GM23338 (cell line): ENCODE measurements around the gene C2orf92. TPM values are rescaled to one million over a fixed set of nuclear protein-coding genes. Genes with fewer than 3 reads are reported as not detected.

Experiments used
- ATAC-seq: fragments of 200-7000 bp; cut with Tn5 transposase; 3 replicates; pipeline ENCODE4 v1.9.1; 2020
- DNase-seq: peaks from one replicate; pipeline ENCODE4 v3.0.0-alpha.2; 2015; ENCODE audit warnings: low spot score
- H2AFZ ChIP-seq: fragments of 200-600 bp; sonication (generic); 2 replicates; pipeline ENCODE4 v1.8.0; 2016; ENCODE audit warnings: antibody characterized with exemption, mild to moderate bottlenecking, moderate library complexity
- H3F3A ChIP-seq: fragments of 200-600 bp; sonication (generic); replicated peaks from 2 replicates; pipeline ENCODE4 v1.8.0; 2017; ENCODE audit warnings: antibody characterized with exemption, mixed run types, low read depth
- H3K27ac ChIP-seq: fragments of 200-600 bp; sonication (generic); 2 replicates; pipeline ENCODE4 v1.6.1; 2016; ENCODE audit warnings: low read depth
- H3K27me3 ChIP-seq: fragments of 200-600 bp; sonication (generic); 2 replicates; pipeline ENCODE4 v1.8.0; 2016; ENCODE audit warnings: mild to moderate bottlenecking, mixed run types, moderate library complexity; ENCODE audit not compliant: insufficient read depth
- H3K36me3 ChIP-seq: fragments of 200-600 bp; sonication (generic); 2 replicates; pipeline ENCODE4 v1.8.0; 2016; ENCODE audit warnings: mild to moderate bottlenecking; ENCODE audit not compliant: insufficient read depth
- H3K4me1 ChIP-seq: fragments of 200-600 bp; sonication (generic); 2 replicates; pipeline ENCODE4 v1.8.0; 2016; ENCODE audit warnings: mild to moderate bottlenecking, moderate library complexity; ENCODE audit not compliant: insufficient read depth
- H3K4me2 ChIP-seq: fragments of 200-600 bp; sonication (generic); 2 replicates; pipeline ENCODE4 v1.7.1; 2017; ENCODE audit warnings: mixed run types
- H3K4me3 ChIP-seq: fragments of 200-600 bp; sonication (generic); 2 replicates; pipeline ENCODE4 v1.6.1; 2016; ENCODE audit warnings: mixed run types
- H3K79me2 ChIP-seq: fragments of 200-600 bp; sonication (generic); replicated peaks from 2 replicates; pipeline ENCODE4 v1.8.0; 2017; ENCODE audit warnings: mild to moderate bottlenecking; ENCODE audit not compliant: insufficient read depth
- H3K9me2 ChIP-seq: fragments of 200-600 bp; sonication (generic); 2 replicates; pipeline ENCODE4 v1.8.0; 2017; ENCODE audit not compliant: insufficient read depth
- H4K20me1 ChIP-seq: fragments of 200-600 bp; sonication (generic); replicated peaks from 2 replicates; pipeline ENCODE4 v1.8.0; 2017; ENCODE audit warnings: mild to moderate bottlenecking; ENCODE audit not compliant: insufficient read depth
- H3K27ac Mint-ChIP-seq: 2 replicates; pipeline ENCODE4 v1.8.0; 2020; ENCODE audit warnings: inconsistent platforms, mild to moderate bottlenecking, moderate library complexity, mixed read lengths
- H3K27me3 Mint-ChIP-seq: 3 replicates; pipeline ENCODE4 v1.8.0; 2022; ENCODE audit warnings: low read depth, mild to moderate bottlenecking, moderate library complexity, mixed read lengths, inconsistent platforms; ENCODE audit not compliant: insufficient read depth, poor library complexity
- H3K36me3 Mint-ChIP-seq: 3 replicates; pipeline ENCODE4 v1.8.0; 2021; ENCODE audit warnings: low read depth, mild to moderate bottlenecking, inconsistent platforms, moderate library complexity, mixed read lengths
- H3K4me1 Mint-ChIP-seq: 3 replicates; pipeline ENCODE4 v1.8.0; 2020; ENCODE audit warnings: mild to moderate bottlenecking, inconsistent platforms, mixed read lengths
- H3K4me3 Mint-ChIP-seq: 3 replicates; pipeline ENCODE4 v1.8.0; 2021; ENCODE audit warnings: moderate library complexity, mild to moderate bottlenecking, inconsistent platforms, mixed read lengths
- H3K9me3 Mint-ChIP-seq: 3 replicates; pipeline ENCODE4 v1.8.0; 2020; ENCODE audit warnings: moderate library complexity, mild to moderate bottlenecking, inconsistent platforms, mixed read lengths
- CREB1 ChIP-seq: fragments of 250-450 bp; sonication (Bioruptor Pico); IDR thresholded peaks from 2 replicates; pipeline ENCODE4 v1.5.0; 2020; ENCODE audit warnings: low read depth, mild to moderate bottlenecking, moderate library complexity
- EZH2 ChIP-seq: fragments of 200-600 bp; sonication (generic); IDR thresholded peaks from one replicate; pipeline ENCODE4 v1.8.0; 2017; ENCODE audit warnings: antibody characterized with exemption, mild to moderate bottlenecking, low read depth; ENCODE audit not compliant: unreplicated experiment
- EZH2phosphoT487 ChIP-seq: fragments of 200-600 bp; sonication (generic); IDR thresholded peaks from one replicate; pipeline ENCODE4 v1.8.1; 2018; ENCODE audit warnings: antibody characterized with exemption; ENCODE audit not compliant: unreplicated experiment
- JUNB ChIP-seq: IDR thresholded peaks from one replicate; pipeline ENCODE4 v1.6.1; 2016; ENCODE audit warnings: antibody characterized with exemption; ENCODE audit not compliant: unreplicated experiment
- NANOG ChIP-seq: IDR thresholded peaks from 2 replicates; pipeline ENCODE4 v1.6.1; 2016; ENCODE audit warnings: antibody characterized with exemption, borderline replicate concordance
- POLR2AphosphoS5 ChIP-seq: IDR thresholded peaks from 2 replicates; pipeline ENCODE4 v1.6.1; 2016; ENCODE audit warnings: antibody characterized with exemption, low read depth
- STAT1 ChIP-seq: IDR thresholded peaks from one replicate; pipeline ENCODE4 v1.6.1; 2016; ENCODE audit warnings: antibody characterized with exemption; ENCODE audit not compliant: unreplicated experiment
- ZNF114 ChIP-seq: fragments of 250-450 bp; sonication (Bioruptor Pico); IDR thresholded peaks from 2 replicates; pipeline ENCODE4 v1.5.0; 2020; ENCODE audit warnings: mild to moderate bottlenecking, moderate library complexity
- ZNF331 ChIP-seq: fragments of 250-450 bp; sonication (Bioruptor Pico); IDR thresholded peaks from 2 replicates; pipeline ENCODE4 v1.5.0; 2020; ENCODE audit warnings: low read depth, mild to moderate bottlenecking, moderate library complexity
- long read RNA-seq: library from polyadenylated mRNA; unstranded; transcript quantifications from one replicate; pipeline ENCODE4 v2.0.0, GENCODE V29; 2020; ENCODE audit not compliant: unreplicated experiment
- polyA plus RNA-seq: library from polyadenylated mRNA; unstranded; fragments of >200 nt; fragmentation: Nextera tagmentation; extraction: Ambion mirVana; gene quantifications from 2 replicates; pipeline ENCODE4 v1.2.1, GENCODE V29; 2016
- total RNA-seq: library from RNA; depleted of rRNA; stranded (reverse); fragments of >200 nt; shearing (Covaris generic); gene quantifications from 2 replicates; pipeline ENCODE4 v1.2.3, GENCODE V29; 2014; rRNA removed
- TF ChIP-seq, protein P1 (sequence below), 2 experiments: fragments of 200-600 bp in 1 of 2; sonication (generic) in 1 of 2; conservative IDR thresholded peaks; 2 replicates each; pipeline versions ENCODE4 v1.5.1 to v1.6.1; 2016 to 2017; ENCODE audit warnings: antibody characterized with exemption in 2 of 2, low read depth in 2 of 2, mild to moderate bottlenecking in 2 of 2, moderate library complexity in 1 of 2
- TF ChIP-seq, protein P2 (sequence below): IDR thresholded peaks from one replicate; pipeline ENCODE4 v1.6.1; 2018; ENCODE audit warnings: antibody characterized with exemption; ENCODE audit not compliant: unreplicated experiment
- TF ChIP-seq, protein P3 (sequence below): IDR thresholded peaks from 2 replicates; pipeline ENCODE4 v1.6.1; 2016; ENCODE audit warnings: antibody characterized with exemption
- TF ChIP-seq, protein P4 (sequence below): fragments of 250-450 bp; sonication (Bioruptor Pico); IDR thresholded peaks from 2 replicates; pipeline ENCODE4 v1.5.0; 2020; ENCODE audit warnings: mild to moderate bottlenecking, moderate library complexity

Gene C2orf92
- total RNA-seq, result 2.6 and 2.9 TPM in 2 replicates
- polyA plus RNA-seq, result 1.7 and 2.6 TPM in 2 replicates
- long read RNA-seq, result 0 reads

DNA sequence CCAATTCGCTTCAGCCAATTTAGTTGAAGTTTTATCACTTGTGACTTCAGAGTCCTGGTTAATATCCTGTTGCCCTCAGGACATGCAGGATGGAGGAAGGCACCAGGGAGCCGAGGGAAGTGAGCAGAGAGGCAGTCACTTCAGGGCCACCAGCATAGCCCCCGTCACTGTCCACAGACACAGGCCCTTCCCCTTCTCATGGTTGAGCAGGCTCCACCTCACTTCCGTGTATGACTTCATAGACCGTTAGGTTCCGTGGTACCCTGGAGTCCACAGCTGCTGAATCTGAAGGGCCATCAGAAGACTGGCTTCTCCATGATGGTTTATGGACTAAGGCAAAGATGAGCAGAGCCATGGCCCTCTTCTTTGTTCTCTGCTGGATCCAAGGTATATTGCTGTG lies at the start of gene C2orf92:
C2orf92 (plus strand) TSS at position 266 of the 400 bp plus-strand sequence; CDS start at position 342, 76 bp downstream.
- H3K4me3 Mint-ChIP-seq, result no peak within 1 kb of the TSS
- H3K36me3 Mint-ChIP-seq, result no peaks in the 10 kb centered on the region; the same call in 2 of the 3 replicates
- no peaks in the 10 kb centered on the region for H4K20me1 ChIP-seq
- no peaks in the 10 kb centered on the region for H3K9me2 ChIP-seq
- peaks cover 7% of the 10 kb centered on the region; the same call in 1 of the 2 replicates for H3K4me1 ChIP-seq
- no peak within 1 kb of the TSS for H3K27ac ChIP-seq
- no peak for DNase-seq
- H3K27me3 Mint-ChIP-seq, result peaks cover 9% of the 10 kb centered on the region
- H3K4me2 ChIP-seq, result no peak within 1 kb of the TSS
- H3K9me3 Mint-ChIP-seq, result no peaks in the 10 kb centered on the region
- TF ChIP-seq ZNF114 (CRISPR knock-in tag), result no peak
- no peak for TF ChIP-seq EZH2
- TF ChIP-seq, protein P1, sequence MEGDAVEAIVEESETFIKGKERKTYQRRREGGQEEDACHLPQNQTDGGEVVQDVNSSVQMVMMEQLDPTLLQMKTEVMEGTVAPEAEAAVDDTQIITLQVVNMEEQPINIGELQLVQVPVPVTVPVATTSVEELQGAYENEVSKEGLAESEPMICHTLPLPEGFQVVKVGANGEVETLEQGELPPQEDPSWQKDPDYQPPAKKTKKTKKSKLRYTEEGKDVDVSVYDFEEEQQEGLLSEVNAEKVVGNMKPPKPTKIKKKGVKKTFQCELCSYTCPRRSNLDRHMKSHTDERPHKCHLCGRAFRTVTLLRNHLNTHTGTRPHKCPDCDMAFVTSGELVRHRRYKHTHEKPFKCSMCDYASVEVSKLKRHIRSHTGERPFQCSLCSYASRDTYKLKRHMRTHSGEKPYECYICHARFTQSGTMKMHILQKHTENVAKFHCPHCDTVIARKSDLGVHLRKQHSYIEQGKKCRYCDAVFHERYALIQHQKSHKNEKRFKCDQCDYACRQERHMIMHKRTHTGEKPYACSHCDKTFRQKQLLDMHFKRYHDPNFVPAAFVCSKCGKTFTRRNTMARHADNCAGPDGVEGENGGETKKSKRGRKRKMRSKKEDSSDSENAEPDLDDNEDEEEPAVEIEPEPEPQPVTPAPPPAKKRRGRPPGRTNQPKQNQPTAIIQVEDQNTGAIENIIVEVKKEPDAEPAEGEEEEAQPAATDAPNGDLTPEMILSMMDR (conservative IDR thresholded peaks at IDR 0.05; ENCODE audit: low read depth in 2 of 2), result no peak
- no peak for TF ChIP-seq CREB1 (CRISPR knock-in tag)
- TF ChIP-seq, protein P2, sequence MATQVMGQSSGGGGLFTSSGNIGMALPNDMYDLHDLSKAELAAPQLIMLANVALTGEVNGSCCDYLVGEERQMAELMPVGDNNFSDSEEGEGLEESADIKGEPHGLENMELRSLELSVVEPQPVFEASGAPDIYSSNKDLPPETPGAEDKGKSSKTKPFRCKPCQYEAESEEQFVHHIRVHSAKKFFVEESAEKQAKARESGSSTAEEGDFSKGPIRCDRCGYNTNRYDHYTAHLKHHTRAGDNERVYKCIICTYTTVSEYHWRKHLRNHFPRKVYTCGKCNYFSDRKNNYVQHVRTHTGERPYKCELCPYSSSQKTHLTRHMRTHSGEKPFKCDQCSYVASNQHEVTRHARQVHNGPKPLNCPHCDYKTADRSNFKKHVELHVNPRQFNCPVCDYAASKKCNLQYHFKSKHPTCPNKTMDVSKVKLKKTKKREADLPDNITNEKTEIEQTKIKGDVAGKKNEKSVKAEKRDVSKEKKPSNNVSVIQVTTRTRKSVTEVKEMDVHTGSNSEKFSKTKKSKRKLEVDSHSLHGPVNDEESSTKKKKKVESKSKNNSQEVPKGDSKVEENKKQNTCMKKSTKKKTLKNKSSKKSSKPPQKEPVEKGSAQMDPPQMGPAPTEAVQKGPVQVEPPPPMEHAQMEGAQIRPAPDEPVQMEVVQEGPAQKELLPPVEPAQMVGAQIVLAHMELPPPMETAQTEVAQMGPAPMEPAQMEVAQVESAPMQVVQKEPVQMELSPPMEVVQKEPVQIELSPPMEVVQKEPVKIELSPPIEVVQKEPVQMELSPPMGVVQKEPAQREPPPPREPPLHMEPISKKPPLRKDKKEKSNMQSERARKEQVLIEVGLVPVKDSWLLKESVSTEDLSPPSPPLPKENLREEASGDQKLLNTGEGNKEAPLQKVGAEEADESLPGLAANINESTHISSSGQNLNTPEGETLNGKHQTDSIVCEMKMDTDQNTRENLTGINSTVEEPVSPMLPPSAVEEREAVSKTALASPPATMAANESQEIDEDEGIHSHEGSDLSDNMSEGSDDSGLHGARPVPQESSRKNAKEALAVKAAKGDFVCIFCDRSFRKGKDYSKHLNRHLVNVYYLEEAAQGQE, result no peak
- no peak for TF ChIP-seq ZNF331 (CRISPR knock-in tag)
- TF ChIP-seq STAT1, result no peak
- TF ChIP-seq, protein P3, sequence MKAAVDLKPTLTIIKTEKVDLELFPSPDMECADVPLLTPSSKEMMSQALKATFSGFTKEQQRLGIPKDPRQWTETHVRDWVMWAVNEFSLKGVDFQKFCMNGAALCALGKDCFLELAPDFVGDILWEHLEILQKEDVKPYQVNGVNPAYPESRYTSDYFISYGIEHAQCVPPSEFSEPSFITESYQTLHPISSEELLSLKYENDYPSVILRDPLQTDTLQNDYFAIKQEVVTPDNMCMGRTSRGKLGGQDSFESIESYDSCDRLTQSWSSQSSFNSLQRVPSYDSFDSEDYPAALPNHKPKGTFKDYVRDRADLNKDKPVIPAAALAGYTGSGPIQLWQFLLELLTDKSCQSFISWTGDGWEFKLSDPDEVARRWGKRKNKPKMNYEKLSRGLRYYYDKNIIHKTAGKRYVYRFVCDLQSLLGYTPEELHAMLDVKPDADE, result no peak
- TF ChIP-seq POLR2AphosphoS5, result no peak
- TF ChIP-seq JUNB, result no peak
- TF ChIP-seq, protein P4, sequence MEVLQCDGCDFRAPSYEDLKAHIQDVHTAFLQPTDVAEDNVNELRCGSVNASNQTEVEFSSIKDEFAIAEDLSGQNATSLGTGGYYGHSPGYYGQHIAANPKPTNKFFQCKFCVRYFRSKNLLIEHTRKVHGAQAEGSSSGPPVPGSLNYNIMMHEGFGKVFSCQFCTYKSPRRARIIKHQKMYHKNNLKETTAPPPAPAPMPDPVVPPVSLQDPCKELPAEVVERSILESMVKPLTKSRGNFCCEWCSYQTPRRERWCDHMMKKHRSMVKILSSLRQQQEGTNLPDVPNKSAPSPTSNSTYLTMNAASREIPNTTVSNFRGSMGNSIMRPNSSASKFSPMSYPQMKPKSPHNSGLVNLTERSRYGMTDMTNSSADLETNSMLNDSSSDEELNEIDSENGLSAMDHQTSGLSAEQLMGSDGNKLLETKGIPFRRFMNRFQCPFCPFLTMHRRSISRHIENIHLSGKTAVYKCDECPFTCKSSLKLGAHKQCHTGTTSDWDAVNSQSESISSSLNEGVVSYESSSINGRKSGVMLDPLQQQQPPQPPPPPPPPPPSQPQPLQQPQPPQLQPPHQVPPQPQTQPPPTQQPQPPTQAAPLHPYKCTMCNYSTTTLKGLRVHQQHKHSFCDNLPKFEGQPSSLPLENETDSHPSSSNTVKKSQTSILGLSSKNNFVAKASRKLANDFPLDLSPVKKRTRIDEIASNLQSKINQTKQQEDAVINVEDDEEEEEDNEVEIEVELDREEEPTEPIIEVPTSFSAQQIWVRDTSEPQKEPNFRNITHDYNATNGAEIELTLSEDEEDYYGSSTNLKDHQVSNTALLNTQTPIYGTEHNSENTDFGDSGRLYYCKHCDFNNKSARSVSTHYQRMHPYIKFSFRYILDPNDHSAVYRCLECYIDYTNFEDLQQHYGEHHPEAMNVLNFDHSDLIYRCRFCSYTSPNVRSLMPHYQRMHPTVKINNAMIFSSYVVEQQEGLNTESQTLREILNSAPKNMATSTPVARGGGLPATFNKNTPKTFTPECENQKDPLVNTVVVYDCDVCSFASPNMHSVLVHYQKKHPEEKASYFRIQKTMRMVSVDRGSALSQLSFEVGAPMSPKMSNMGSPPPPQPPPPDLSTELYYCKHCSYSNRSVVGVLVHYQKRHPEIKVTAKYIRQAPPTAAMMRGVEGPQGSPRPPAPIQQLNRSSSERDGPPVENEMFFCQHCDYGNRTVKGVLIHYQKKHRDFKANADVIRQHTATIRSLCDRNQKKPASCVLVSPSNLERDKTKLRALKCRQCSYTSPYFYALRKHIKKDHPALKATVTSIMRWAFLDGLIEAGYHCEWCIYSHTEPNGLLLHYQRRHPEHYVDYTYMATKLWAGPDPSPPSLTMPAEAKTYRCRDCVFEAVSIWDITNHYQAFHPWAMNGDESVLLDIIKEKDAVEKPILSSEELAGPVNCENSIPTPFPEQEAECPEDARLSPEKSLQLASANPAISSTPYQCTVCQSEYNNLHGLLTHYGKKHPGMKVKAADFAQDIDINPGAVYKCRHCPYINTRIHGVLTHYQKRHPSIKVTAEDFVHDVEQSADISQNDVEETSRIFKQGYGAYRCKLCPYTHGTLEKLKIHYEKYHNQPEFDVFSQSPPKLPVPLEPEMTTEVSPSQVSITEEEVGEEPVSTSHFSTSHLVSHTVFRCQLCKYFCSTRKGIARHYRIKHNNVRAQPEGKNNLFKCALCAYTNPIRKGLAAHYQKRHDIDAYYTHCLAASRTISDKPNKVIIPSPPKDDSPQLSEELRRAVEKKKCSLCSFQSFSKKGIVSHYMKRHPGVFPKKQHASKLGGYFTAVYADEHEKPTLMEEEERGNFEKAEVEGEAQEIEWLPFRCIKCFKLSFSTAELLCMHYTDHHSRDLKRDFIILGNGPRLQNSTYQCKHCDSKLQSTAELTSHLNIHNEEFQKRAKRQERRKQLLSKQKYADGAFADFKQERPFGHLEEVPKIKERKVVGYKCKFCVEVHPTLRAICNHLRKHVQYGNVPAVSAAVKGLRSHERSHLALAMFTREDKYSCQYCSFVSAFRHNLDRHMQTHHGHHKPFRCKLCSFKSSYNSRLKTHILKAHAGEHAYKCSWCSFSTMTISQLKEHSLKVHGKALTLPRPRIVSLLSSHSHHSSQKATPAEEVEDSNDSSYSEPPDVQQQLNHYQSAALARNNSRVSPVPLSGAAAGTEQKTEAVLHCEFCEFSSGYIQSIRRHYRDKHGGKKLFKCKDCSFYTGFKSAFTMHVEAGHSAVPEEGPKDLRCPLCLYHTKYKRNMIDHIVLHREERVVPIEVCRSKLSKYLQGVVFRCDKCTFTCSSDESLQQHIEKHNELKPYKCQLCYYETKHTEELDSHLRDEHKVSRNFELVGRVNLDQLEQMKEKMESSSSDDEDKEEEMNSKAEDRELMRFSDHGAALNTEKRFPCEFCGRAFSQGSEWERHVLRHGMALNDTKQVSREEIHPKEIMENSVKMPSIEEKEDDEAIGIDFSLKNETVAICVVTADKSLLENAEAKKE (CRISPR knock-in tag), result no peak
- no peak for TF ChIP-seq EZH2phosphoT487
- TF ChIP-seq NANOG, result no peak
- no peaks in the 10 kb centered on the region for H3K4me1 Mint-ChIP-seq
- H3F3A ChIP-seq, result no peaks in the 10 kb centered on the region
- no peak for ATAC-seq
- H3K4me3 ChIP-seq, result no peak within 1 kb of the TSS
- H3K27me3 ChIP-seq, result no peaks in the 10 kb centered on the region
- no peak within 1 kb of the TSS for H2AFZ ChIP-seq
- no peak within 1 kb of the TSS for H3K27ac Mint-ChIP-seq
- no peaks in the 10 kb centered on the region for H3K36me3 ChIP-seq
- no peaks in the 10 kb centered on the region for H3K79me2 ChIP-seq
